COR-L47 (cell line): ENCODE data around the gene OTOP3.

Experiments used
- DNase-seq: peaks from one replicate; lab custom pipeline; 2025; lab: John Stamatoyannopoulos, UW

The OTOP3 gene

DNA sequence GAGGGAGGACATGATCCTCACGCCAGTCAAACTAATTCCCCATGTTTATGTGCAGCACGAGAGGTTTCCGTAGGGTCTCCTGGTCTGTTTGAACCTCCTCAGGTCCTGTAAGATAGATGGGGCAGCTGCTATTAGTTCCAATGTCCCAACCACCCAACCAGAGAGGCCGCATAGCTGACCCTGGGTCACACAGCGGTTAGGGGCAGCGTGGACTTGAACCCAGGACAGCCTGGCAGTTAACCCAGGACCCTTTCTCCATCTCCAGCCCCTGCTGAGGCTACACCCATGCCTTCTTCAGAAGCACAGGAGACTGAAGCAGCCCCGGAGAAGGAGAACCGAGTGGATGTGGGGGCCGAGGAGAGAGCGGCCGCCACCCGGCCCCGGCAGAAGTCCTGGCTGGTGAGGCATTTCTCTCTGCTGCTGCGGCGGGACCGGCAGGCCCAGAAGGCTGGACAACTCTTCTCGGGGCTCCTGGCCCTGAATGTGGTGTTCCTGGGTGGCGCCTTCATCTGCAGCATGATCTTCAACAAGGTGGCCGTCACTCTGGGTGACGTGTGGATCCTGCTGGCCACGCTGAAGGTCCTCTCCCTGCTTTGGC is 5.5 kb downstream of the OTOP3 start:
- no peak for DNase-seq

DNA sequence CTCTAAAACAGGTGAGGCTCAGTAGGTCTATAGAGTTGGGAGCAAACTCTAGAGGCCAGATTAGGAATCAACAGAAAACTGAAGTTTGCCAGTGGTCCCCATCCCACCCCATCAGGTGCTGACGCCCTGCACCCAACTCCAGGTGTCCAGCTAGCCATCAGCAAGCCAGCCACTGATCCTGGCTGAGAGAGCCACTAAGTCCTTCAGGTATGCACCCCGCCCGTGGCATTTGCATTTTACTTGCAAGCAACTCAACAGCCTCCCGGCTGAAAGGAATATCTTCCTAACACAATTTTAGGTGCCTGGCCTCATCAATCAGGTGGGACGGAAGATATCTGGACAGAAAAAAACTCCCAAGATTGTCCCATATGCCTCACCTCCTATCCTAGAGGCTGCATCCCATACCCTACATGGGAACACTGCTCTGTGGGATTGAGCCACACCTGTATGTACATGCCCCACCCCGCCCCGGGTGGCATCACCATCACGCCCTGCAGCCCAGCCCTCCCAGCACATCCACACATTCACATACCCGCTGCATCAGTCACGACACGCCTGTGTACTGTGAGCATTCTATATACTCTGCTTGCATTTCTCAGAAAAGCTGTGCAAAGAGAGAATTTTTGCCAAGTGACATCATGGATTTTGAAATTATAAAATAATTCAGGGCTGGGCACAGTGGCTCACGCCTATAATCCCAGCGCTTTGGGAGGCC is 8.3 kb downstream of the OTOP3 start:
- no peak for DNase-seq

DNA sequence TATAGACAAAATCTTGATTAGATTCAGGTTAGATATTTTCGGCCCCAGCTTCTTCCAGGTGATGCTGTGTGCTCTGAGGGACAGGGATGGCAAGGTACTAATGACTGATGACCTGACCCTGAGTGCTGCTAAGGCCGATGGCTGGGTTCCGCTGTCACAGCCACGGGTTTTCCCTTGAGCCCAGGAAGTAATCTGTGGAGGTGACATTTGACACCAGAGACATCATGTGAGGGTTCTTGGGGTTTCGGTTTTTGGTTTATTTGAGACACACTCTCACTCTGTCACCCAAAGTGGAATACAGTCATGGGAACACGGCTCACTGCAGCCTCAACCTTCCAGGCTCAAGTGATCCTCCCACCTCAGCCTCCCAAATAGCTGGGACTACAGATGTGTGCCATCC is 9.8 kb downstream of the OTOP3 start:
- DNase-seq: no peak

DNA sequence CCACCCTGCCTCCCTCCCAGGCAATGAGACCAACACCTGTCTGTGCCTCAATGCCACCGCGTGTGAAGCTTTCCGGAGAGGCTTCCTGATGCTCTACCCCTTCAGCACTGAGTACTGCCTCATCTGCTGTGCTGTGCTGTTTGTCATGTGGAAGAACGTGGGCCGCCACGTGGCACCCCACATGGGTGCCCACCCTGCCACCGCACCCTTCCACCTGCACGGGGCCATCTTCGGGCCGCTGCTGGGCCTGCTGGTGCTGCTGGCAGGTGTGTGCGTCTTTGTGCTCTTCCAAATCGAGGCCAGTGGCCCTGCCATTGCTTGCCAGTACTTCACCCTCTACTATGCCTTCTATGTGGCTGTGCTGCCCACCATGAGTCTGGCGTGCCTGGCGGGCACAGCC is 10.9 kb downstream of the OTOP3 start:
- no peak for DNase-seq

DNA sequence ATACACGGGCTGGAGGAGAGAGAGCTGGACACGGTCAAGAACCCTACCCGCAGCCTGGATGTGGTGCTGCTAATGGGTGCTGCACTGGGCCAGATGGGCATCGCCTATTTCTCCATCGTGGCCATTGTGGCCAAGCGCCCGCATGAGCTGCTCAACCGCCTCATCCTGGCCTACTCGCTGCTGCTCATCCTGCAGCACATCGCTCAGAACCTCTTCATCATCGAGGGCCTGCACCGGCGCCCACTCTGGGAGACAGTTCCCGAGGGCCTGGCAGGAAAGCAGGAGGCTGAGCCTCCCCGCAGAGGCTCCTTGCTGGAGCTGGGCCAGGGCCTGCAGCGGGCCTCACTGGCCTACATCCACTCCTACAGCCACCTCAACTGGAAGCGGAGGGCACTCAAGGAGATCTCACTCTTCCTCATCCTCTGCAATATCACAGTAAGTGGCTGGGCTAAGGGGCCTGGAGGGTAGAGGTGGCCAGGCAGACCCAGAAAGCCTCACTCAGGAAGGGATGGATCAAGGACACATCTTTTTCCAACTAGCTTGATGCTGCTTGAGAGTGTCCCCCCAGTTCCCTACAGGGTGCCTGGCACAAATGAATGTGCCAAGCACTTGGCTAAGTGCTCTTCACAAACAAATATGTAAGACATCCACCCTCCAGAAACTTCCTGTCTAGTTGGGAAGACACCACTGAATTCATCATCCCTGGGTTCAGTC is 11.5 kb downstream of the OTOP3 start:
- DNase-seq: no peak

DNA sequence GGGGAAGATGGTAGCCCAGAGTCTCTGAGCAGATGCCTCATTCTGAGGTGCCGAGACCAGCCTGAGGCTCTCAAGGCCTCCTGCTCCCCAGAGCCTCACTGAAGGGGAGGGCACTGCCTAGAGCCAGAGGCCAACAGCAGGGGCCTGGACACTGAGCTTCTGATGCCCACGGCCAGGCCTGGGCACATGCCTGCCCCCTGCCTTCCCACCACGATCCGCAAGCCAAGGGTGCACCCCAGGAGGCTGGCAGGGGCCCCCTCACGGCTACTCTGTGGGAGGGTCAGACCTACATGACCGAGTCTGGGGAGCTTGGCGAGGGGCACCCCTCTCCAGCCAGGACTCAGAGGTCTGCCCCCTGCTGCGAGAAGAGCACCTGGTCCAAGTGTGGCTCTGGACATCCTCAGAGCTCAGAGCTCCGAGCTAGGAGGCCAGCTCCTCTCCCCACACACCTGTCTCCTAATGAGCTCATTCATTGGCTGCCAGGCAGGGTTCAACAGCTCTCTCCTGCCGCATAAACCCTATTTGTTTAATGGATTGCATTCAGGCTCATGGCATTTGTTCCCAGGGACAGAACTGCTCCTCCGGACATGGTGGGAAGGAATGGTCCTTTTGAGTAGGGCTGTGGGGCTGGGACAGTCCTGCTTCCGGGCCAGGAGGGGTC is 13.9 kb downstream of the OTOP3 start:
- DNase-seq: no peak

DNA sequence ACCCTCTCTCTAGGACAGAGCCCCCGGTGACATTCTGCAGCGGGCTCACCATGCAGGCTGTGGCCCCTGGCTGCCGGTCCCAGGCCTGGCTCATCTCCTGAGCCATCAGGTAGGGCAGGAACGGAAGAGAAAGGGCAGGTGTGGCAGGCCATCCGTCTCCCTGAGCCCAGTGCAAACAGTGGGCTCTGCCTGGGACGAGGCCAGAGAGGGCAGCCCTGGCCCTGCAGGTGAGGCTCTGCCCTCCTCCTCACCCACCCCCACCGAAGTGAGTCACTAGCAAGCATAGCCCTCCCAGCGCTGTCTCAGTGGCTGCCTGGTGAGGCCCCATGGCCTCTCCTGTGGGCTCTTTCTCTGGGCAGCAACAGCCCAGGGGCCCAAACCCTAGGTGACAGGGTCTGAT is 14.5 kb downstream of the OTOP3 start:
- DNase-seq: no peak

DNA sequence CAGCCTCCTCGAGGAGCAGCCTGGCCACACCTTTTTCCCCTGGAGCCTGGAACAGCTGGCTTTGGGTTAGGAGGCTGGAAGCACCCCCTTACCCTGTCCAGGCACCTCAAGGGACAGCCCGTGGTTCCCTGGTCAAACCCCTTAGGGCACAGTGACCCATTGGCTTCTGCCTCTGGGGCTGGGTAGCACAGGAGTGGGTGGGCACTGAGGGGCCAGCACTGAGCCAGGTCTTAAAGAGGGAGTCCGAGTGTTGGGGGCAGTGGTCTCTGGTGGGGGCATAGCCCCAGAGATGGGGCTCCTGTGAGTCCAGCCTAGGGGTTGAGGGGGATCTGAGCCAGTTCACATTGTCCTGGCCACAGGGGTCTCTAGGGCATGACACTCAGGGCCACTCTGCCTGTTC is 15.4 kb downstream of the OTOP3 start:
- DNase-seq: no peak

DNA sequence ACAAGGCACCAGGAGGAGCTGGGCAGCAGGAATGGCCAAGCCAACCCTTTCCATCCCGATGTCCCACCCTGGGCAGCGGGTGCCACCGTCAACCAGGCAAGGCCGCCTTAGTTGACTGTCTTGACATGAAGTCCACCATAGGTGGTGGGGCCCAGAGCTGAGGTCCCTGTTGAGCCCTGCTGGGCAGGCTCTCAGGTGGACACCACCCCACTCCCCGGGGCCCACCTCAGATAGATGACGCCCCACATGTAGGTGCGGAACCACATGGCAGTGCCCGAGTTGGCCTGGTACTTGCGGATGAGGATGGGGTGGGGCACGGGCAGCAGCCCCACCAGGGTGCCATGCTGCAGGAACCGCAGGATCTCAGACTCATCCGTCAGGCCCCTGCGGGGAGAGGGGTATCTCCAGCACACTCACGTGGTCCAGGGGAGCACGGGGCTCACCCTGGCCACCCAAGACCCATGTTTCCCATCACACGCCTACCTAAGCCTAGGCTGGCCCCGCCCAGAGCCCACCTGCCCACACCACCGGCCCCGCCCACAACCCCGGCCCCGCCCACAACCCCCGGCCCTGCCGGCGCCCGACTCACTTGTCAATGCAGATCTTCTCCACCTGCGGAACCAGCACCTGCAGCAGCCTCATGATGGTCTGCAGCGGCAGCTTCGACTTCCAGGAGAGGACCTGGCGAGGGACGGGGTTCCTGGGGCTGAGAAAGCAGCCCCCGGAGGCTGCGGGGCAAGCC is 16.2 kb downstream of the OTOP3 start:
- no peak for DNase-seq

DNA sequence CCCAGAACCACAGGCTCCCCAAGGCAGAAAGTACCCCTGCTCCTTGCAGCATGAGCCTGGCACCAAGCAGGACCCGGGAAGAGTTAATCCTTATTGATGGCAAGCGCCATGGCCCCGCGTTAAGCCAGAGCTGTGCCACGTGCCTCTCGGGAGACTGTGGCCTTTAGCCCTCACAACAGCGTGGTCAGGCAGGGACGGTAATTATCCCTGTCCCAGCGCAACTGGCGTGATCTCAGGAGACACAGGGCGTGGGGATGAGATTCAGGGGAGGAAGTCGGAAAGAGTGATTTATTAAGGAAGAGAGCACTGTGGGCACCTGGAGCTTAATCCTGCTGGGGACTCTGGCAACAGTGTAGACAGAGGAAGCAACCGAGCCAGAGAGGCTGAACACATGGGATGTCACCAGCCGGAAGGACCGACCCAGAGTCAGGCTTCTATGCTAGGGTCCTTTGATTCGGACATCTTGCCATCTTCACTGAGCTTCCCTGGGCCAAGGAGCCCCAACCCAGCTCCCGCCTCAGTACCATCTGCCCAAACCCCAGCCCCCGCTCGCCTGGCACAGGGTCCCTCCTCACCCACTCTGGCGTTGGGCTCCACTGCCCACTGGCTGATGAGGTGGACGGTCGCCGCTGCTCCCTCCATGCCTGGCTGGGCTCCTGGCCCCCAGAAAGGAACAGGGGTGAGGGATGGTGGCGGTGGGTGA is 16.9 kb downstream of the OTOP3 start:
- no peak for DNase-seq

DNA sequence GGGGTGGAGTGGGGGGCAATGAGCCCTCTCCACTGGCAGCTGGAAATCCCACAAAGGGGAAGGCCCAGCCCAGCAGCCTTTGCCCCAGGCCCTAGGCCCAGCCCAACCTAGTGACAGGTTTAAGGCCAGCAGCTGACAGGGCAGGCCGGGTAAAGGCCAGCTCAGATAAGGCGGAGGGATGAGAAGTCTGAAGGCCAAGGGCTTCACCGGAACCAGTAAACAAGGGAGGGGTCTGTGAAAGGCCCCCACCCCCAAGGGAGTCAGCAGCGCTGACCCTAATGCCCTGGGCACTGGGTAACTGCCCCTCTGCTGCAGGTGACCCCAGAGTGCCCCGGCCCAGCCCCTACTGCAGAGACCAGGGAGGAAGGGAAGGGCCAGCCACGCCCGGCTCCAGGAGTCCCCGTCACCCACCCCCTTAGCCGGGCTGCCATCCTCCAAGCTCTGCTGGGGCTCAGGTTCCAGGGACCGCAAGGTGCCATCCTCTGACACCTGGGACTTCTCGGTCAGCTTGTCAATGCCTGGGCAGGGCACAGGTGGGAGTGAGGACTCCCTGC is 17.5 kb downstream of the OTOP3 start:
- DNase-seq: no peak

DNA sequence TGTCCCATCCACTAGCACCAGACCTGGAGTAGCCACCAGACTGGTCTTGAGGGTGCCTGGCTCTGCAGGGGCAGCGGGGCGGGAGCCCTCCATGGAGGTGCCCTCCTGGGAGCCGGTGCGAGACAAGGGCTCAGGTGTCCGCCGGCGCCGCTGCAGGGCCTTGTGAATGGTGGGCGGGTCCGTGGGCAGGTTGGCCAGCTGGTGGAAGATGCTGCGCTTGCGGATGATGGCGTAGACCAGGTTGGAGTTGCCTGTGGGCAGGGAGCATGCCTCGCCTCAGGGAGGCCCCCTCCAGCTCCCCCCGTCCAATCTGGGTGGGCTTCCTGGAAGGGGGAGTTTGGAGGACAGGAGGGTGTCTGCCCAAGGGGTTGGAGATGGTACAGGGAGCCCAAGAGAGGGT is 18.4 kb downstream of the OTOP3 start:
- DNase-seq: no peak

DNA sequence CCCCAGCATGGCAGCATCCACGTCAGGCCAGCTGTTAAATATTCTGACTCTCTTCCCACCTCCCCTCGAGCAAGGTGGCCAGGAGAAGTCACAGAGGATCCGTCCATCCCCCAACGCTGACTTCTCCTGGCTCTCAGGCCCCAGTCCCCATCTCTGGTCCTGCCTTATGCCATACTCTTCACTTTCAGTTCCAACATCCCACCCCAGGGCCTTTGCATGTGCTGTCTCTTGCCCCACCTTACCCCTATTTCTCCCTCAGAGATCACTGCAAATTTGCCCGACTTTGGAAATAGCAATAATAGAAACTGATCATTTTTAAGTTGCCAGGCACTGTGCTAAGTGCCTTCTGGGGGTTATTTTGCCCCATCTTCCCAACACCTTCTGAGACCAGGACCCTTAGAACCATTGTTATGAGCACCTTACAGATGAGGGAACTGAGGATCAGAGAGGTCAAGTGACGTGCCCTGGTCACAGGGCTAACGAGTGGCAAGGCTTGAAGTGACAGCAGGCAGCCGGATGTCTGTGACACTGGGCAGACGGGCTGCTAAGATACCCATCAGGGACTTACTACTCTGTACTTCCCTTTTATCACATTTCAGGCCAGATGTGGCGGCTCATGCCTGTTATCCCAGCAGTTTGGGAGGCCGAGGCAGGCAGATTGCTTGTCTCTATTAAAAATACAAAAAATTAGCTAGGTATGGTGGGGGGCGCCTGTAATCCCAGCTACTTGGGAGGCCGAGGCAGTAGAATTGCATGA is 19.1 kb downstream of the OTOP3 start:
- DNase-seq: no peak

DNA sequence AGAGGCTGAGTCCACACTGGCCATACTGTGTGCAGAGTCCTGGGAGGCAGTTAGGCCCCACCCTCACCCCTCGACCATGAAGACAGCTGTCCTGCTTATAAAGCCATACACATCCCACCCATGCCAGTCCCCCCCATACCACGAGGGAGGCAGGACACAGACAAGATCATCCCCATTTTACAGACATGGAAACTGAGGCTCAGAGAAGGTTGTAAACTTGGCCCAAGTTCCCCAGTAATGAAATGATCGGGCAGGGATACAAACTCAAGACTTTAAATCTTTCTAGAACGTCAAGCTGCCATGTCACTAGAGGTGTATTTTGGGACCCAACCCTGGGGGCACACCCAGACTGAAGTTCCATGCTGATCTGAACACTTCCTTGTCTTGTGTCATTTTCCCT is 20.4 kb downstream of the OTOP3 start:
- no peak for DNase-seq

DNA sequence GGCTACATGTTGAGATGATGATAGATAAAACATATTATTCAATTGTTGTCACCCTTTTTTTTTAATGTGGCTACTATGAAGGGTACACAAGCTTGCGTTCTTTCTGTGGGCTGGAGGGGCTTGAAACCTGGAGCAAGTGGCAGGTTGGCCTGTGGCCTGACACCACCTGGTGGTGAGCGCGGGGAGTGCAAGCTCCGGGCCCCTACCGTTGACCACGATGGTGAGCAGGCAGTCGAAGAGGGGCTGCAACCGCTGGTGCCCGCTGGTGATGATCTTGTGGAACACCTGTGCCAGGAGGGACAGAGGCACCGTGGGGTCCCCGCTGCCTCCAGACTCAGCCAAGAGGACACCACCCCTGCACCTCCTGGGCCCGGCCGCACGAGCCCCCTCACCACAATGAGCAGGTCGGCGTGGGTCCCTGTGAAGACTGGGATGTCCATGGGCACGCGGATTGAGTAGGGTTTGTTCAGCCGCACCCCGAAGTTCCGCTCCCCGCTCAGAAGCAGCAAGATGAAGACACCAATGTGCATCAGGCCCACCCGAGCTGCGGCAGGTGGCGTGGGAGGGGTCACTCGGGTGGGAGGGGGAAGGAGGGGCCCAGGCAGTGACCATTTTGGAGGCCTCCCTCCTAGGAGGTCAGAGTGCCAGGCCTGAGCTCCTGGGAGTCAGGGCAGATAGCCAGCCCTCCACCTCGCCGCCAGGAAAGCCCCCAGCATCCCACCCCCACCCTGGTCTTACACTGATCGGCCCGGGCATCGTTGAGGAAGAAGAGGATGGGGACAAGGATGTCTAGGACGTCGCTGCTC is 22.4 kb downstream of the OTOP3 start:
- peak; percentile 37 for DNase-seq

DNA sequence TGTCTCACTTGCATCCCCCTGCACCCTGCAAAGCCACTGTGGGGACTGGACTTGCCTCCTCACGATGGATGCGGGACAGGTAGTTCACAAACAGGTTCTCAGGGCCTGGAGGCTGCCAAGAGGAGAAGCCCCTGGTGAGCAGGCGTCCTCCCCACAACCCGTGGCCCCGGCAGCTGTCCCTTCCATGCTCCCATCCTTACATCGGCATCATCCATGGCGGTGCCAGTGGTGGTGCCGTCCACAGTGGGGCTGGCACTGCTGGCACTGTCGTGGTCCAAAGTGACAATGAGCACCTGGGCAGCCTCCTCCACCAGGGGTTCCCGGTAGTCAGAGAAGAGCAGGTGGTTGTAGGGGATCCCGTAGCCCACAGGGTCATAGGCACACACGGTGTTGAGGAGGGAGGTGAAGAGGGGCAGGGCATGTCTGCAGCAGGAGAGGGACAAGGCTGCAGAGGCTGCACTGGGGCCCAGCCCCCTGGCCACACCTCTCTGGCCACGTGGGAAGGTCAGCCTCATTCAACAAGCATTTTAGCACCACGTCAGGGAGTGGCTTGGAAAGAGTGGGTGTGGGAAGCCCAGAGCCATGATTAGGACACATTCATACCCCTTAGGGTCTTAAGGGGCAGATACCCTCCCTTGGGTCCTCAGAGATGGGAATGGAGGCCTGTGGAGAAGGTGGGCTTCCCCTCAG is 24.3 kb downstream of the OTOP3 start:
- no peak for DNase-seq

DNA sequence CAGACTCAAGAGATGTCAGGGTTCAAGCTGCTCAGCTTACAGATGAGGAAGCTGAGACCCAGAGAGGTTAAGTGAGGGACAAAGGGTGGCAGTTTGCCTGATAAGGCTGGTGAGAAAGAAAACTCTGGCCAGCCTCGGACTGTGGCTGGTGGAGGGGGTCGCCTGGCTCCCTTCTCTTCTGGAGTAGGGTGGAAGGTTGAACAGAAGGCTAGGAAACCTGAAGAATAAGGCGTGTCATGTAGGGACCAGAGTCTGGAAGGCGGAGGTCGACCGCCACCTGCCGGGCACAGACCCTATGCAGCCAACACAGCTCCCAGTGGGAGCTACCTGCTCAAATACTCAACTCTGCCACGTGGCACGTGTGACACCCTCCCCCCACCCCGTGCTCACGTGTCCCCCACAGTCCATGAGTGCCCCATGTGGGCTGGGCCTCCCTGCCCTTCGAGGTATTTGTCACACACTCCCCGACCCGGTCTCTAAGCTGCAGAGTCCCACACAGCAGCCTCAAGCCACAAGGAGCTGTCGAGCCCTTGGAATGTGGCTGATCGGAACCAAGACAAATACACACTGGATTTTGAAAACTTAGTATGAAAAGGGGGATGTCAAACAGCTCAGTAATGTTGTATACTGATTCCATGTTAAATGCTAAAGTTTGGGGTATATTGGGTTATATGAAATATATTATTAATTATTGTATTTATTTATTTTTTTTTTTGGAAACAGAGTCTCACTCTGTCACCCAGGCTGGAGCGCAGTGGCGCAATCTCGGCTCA is 25.1 kb downstream of the OTOP3 start:
- no peak for DNase-seq

DNA sequence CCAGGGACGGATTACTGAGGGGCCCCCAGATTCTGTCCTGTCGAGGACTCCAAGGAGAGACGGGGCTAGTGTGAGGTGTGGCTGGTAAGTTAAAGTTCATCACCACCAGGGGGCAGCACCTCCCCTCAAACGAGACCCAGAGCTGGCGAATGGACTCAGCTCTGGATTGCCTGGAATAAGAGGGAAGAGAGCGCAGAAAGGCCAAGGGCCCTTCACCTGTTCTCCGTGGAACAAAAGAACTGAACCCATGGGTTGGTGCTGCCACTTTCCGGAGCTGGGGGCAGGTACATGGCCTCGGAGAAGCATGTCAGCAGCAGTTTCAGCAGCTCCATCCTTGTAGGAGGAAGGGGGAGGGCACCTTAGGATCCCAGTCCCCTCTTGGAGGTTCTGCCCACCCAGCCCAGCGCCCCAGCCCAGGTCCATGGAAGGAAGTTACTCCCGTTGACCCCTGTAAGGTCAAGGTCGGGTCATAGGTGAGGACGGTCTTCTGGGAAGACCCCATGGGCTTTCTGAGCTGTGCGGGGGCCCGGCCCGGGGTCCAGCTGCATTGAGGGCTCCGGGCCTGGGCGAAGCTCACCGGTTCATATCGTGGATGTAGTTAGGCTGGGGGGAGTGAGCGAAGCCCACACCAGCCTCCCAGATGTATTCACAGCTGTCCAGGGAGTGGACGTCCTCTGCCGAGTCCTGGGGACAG is 26.1 kb downstream of the OTOP3 start:
- DNase-seq: peak; percentile 83
